Uterus (tissue), 2 donors: Measurements from ENCODE around the gene FNIP1.
"Not testable (repeated sequence)": the region's sequence is repeated elsewhere in the genome, so short reads cannot be mapped to it uniquely, and the experiment has no call there.

Experiments used
- POLR2A ChIP-seq, 2 donors: fragments of 450-650 bp; IDR thresholded peaks; one replicate each; pipeline ENCODE4 v1.6.1; 2016; ENCODE audit warnings: antibody characterized with exemption in 2 of 2, mild to moderate bottlenecking in 1 of 2, moderate library complexity in 1 of 2
- TF ChIP-seq, protein P1 (sequence below), 4 experiments: fragments of 200-600 bp in 2 of 4; fragments of 450-650 bp in 2 of 4; sonication (generic) in 2 of 4; IDR thresholded peaks; one replicate each; pipeline ENCODE4 v1.5.1; 2016 to 2019; ENCODE audit warnings: antibody characterized with exemption in 4 of 4, mild to moderate bottlenecking in 2 of 4, moderate library complexity in 1 of 4

DNA sequence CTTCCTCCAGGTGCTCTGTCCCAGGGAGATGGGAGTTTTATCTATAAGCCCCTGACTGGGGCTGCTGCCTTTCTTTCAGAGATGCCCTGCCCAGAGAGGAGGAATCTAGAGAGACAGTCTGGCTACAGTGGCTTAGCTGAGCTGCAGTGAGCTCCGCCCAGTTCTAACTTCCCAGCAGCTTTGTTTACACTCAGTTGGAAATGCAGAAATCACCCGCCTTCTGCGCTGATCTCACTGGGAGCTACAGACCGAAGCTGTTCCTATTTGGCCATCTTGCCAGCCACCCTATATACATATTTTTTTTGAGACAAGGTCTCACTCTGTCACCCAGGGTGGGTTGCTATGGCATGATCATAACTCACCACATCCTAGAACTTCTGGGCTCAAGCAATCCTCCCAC lies 67.5 kb downstream of the FNIP1 start:
- TF ChIP-seq, protein P1, sequence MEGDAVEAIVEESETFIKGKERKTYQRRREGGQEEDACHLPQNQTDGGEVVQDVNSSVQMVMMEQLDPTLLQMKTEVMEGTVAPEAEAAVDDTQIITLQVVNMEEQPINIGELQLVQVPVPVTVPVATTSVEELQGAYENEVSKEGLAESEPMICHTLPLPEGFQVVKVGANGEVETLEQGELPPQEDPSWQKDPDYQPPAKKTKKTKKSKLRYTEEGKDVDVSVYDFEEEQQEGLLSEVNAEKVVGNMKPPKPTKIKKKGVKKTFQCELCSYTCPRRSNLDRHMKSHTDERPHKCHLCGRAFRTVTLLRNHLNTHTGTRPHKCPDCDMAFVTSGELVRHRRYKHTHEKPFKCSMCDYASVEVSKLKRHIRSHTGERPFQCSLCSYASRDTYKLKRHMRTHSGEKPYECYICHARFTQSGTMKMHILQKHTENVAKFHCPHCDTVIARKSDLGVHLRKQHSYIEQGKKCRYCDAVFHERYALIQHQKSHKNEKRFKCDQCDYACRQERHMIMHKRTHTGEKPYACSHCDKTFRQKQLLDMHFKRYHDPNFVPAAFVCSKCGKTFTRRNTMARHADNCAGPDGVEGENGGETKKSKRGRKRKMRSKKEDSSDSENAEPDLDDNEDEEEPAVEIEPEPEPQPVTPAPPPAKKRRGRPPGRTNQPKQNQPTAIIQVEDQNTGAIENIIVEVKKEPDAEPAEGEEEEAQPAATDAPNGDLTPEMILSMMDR (IDR thresholded peaks at IDR 0.05): not testable (repeated sequence)
- not testable (repeated sequence) for TF ChIP-seq POLR2A (IDR thresholded peaks at IDR 0.05)
